GM21619 (cell line): ENCODE measurements around the gene ADGRG2.

Experiments used
- ATAC-seq: cut with Tn5 transposase; IDR thresholded peaks from one replicate; pipeline ENCODE4 v1.9.1; 2021; ENCODE audit not compliant: unreplicated experiment

The ADGRG2 gene

DNA sequence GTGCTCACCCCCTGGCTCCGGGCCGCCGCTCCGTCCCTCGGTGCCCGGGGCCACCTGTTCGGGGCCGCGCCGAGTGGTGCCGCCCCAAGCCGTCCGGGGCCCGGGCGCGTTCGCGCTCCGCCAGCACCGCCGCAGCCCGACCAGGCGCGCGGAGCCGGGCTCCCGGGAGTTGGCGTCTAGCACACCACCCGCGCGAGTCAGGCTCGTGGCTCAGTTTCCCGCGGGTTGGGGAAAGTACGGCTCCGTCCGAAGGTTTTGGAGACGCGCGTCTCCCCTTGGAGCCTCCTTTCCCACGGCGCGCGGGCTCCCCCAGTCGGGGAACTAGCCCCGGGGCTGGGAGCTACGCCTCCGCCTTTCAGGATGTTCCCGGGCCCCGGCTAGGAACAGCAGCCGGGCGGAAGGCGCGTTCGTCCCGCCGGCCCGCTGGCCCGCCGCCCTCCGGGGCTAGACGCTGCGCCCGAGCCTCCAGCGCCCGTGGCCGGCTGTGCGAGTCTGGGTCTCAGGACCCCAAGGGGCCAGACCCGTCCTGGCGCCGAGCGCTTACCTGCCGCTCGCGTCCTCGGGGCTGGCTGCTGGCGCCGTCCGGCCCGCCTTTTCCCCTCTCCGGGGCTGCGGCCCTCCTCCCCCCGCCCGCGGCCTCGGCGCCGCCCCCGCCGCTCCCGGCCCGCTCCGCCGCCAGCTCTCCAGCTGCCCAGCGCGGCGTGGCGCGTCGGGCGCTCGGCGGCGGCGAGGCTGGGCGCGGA, at the start of gene ADGRG2:
Gene ADGRG2 (minus strand): TSS at position 571 of the 743 bp plus-strand sequence. CDS start 53,634 bp downstream, outside the sequence.
- no peak for ATAC-seq

- ATAC-seq: no peak
Observed at GRCh38 chrX:19168609-19169008, 46.3 kb upstream of the ADGRG2 start.

DNA sequence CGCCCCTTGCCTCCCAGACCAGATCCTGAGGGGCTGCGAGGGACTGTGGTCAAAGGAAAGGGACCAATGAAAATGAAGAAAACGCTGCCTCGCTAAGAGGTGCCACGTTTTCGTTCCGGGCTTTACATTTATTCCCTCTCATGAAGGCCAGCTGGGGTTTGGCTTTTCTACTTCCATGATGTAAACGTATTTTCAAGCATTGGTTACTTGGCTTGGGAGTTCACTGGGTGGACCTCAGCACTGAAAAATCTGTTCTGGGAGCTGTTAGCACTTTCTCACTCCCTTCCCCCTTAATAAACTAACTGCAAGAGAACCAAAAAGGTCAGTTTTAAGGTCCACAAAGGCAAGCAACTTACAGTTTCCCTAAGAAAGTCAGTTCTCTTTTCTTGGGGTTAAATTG, 40.6 kb upstream of the ADGRG2 start:
- ATAC-seq: no peak

DNA sequence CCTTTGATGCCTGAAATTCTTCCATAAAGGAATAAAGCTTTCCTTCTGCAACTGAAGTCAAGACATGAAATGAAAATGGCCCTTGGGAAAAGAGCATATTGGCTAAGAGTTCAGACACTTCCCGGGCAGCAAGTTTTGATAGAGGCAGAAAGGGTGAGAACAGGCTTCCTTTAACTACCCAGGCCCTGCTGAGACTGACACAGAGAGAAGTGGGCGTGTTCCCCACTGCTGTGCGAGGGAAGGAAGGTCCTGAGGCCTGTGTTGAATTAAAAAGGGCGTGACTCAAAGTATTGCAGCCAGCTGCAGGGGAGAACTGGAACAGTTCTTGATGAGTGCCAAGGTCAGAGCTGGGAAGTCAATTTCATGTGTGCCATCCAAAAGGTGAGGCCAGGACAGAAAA, 33.9 kb upstream of the ADGRG2 start:
- no peak for ATAC-seq

DNA sequence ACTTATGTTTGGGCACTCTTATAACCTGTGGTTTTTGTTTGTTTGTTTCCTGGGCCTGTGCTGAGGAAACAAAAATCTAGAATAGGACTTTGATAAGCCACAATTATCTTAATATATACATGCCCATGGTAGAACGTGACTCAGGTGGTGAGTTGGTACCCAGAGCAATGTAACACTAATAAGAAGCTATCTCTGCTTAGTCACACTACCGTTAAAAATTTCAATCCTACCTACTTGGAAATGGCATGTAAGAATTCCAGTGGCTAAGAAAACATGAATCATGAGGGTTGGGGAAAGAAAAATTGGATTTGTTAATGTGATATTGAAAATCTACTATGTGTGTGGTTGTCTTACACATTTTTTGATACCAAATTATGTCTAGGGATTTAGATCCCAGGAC, 30.5 kb upstream of the ADGRG2 start:
- ATAC-seq: no peak

- ATAC-seq: no peak
Observed at GRCh38 chrX:19137067-19137466, 14.8 kb upstream of the ADGRG2 start.

DNA sequence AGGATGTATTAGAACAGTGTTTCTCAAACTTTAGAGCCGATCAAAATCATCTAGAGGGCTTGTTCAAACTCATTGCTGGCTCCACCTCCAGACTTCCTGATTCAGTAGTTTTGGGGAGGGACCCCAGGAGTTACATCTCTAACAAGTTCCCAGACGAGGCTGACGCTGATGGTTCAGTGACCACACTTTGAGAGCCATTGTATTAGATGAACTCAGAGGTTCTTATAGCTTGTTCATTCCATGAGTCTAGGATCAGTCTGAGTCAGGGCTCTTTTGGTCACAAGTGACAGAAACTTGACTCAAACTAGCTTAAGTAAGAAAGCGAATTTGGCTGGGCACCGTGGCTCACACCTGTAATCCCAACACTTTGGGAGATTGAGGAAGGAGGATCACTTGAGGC, 11.5 kb upstream of the ADGRG2 start:
- ATAC-seq: no peak

DNA sequence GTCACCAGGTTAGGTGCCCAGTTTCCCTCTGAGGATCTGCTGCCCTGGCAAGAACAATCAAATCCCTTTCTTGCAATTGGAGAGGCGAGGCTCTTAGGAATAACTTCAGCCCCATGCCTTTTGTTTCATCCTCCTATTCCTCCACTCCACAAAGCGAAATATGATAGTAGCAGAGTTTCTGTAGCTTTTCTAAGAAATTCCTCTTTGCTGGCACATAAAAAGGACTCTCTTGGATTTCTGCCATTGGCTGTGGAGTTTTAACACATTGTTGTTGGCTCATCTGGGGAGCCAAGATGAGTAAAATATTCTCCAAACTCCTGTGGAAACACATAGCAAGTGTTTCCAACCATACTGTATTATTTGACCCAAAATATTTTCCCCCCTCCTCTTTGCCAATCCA, 11.0 kb upstream of the ADGRG2 start:
- ATAC-seq: no peak

DNA sequence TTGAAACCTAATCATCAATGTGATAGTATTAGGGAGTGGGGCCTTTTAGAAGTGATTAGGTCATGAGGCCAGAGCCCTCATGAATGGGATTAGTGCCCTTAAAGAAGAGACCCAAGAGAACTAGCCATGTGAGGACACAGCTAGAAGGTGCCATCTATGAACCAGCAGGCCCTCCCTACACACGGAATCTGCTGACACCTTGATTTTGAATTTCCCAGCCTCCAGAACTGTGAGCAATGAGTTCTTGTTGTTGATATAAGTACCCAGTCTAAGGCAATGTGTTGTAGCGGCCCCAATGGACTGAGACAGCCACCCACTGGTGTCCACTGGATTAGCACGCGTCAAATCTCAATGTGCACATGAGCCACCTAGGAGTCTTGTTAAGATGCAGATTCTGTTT, 8.4 kb upstream of the ADGRG2 start:
- no peak for ATAC-seq

GRCh38 chrX:19129694-19130093, 7.4 kb upstream of the ADGRG2 start:
- ATAC-seq: no peak

DNA sequence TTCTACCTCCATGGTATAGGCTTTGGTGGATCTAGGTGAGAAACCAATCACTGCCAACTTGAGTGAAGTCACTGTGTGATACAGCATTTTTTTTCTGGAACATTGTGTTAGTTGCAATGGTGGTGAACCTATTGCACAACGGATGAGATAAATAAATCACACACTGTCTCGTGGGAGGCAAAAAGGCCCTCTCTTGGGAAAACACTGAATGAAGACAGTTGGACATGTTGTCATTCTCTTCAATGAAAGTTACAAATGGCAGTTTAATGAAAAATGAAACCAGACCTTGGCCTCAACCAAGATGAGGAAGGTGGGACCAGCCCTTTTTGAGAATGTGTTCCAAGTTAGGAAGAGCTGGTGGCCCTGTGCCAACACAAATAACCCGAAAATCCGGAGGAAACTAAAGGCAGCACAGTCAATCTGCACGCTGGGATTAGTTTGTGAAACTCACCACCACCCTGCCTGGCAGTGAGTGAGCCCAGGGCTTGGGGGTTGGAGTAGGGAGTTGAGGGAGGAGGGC, 5.4 kb upstream of the ADGRG2 start:
- no peak for ATAC-seq

DNA sequence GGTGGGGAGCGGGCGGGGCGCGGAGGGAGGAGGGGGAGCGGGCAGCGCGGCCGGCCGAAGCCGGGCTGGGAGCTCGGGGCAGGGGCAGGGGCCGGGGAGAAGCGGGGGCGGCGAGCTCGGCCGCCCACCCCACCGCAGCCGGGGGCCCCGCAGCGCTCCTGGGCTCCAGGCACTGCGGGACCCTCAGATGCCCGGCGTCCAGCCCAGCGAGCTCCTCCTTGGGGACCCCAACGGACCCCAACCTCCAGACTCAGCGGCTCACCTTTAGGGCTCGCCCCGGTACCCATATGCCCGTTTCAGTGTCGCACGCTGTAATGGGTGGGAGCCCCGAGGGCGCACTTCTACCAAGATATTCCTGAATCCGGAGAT, 357 bp upstream of the ADGRG2 start:
- no peak for ATAC-seq

GRCh38 chrX:19121466-19121865, 802 bp downstream of the ADGRG2 start:
- ATAC-seq: no peak

- no peak for ATAC-seq
Observed at GRCh38 chrX:19110642-19111041, 11.6 kb downstream of the ADGRG2 start.

DNA sequence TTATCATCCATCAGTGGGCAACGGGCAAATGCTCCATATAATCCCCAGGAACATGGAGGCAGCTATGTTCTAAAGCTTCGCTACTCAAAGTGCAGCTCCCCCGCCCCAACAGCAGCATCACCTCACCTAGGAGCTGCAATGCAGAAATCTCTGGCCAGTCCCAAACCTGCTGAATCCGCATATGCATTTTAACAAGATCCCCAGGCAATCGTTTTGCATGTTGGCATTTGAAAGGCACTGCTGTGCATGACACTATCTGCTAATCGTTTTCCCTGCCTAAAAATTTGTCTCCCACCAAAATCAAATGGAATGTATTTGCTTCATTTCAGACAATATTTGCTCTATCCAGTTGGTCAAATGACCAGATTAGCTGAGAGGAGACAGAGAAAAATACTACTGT, 15.2 kb downstream of the ADGRG2 start:
- no peak for ATAC-seq

DNA sequence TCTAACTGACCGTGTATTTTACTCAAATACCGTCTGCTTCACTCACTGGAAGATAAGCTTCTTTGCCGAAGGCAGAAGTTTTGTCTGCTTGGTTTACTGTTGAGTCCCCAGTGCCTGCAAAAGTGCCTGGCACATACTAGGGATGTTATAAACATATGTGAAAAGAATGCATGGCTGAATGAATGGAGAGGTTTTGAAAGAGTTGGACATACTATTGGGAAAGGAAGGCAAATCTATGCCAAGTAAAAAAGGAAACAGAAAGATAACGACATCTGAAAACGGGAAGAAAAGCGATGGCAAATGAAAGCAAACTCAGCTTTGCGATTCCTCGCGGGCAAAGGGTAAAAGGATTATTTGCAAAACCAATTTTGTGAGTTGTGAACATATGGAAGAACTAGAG, 21.7 kb downstream of the ADGRG2 start:
- ATAC-seq: no peak

DNA sequence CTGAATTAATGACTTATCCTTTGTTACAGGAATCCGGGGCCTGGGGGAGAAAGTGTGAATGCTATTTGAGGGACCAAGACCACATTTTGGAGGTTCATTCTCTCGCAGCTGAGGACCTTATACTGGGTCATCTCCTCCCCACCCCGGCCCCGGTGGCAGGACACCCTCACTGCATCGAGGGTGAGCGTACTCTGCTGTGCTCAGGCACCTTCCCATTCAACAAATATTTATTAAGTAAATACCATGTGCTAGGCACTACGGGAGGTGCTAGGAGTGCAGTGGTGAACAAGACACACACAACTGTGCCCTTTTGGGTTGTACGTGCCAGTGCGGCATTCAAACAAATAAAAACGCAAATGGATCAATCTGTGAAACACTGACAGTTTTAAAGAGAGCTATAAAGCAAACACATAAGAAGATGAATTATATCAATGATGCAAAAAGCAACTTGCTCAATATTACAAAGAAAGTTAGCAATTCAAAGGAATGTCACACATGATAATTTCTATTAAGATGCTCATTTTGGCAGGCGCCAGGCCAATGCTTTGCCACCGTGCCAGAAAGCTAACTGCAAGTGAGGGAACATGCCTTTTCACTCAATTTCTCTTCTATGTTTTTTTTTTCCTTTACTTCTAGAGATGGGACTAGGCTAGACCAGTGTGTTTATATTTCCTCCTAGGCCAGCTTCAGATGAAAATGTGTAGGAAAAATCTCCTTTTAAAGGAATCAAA, 24.6 kb downstream of the ADGRG2 start:
- no peak for ATAC-seq

DNA sequence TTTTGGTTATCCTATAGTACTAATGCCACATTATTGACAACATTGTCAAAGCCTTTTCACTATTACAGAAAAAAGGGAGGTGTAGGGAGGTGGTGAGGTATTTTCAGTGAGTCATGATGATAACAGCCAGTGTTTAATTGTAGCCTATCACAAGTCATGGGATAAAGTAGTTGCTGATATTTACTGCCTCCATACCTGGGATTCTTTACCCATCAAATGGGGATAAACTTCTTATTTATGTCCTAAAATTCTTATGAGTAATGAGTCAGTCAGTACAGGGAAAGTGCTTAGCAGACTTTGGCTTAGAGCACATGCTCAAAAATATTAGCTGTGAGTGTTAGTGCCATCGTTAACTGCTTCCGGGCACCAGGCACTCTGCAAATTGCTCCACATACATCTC, 25.7 kb downstream of the ADGRG2 start:
- no peak for ATAC-seq

DNA sequence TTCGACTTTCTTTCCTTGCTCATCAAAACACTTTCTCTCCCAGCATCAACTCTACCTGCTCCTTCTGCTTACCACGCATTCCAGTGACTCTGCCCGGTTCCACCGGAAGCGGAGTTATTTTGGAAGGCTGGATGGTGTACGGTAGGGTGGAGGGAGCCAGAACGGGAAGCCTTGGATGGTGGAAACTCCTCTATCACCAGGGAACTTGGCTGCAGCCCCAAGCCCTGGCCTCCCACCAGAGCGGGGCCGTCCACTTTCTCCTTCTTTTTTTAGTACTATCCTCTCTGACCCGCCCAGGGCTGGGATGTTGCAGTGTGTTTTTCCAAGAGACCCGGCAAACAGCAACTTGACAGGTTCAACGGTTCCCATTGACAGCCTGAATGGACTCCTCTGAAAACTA, 27.6 kb downstream of the ADGRG2 start:
- ATAC-seq: no peak

DNA sequence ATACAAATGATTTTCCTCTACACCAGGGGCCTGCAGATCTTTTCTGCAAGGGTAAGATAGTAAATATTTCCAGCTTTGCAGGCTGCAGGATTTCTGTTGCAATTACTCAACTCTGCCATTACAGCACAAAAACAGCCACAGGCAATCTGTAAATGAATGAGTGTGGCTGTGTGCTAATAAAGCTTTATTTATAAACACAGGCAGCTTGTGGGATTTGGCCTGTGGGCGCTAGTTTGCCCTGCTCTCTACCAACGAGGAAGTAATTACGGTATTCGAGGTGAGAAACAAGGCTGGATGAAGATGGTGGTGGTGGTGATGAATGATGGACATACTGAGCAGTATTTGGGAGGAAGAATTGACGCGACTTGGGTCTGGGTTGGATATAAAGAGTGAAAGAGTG, 30.7 kb downstream of the ADGRG2 start:
- ATAC-seq: no peak

- no peak for ATAC-seq
Observed at GRCh38 chrX:19089555-19090040, 32.7 kb downstream of the ADGRG2 start.

DNA sequence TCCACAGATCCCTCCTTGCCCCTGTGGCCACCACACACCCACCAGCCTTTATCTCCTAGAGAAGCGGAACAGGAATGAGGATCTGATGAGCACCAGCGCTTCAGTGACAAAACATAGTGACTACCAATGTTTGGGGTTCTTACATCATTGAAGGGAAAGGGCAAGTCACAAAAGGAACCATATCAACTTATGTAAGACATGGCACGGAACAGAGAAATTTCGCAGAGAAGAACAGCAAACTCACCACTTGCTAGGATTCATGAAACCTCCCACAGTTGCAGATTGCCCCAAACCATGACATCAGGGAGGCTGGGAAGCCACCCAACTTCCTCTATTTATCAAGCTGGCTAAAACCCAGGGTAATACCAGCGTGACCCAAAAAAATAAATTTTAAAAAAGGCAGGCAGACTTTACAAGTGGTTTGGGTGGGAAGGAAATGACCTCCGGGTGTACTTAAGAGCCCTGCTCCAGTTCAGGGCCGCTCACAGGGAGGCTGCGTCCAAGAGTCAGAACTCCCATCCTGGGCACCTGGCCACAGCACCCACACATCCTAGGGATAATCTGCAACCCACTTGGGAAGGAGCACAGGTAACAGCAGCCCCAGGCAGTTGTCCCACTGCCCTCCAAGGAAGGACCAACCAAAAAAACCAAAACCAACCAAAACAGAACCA, 36.0 kb downstream of the ADGRG2 start:
- no peak for ATAC-seq
